ENCODE results near the gene PRKCH.

PRKCH gene

GRCh38 chr14:61542848-61543790, 221.7 kb downstream of the PRKCH start:
- no peak for ATAC-seq

GRCh38 chr14:61543946-61544345, 222.6 kb downstream of the PRKCH start:
- ATAC-seq: no peak
- TF ChIP-seq TOX (CRISPR knock-in tag; IDR thresholded peaks at IDR 0.05; ENCODE audit: borderline replicate concordance) (no peak), OSR1 (CRISPR knock-in tag; IDR thresholded peaks at IDR 0.05) (no peak), ZNF70 (CRISPR knock-in tag; IDR thresholded peaks at IDR 0.05) (no peak), ZFP3 (CRISPR knock-in tag; IDR thresholded peaks at IDR 0.05) (no peak), CSDC2 (CRISPR knock-in tag; IDR thresholded peaks at IDR 0.05) (no peak), ZFP30 (CRISPR knock-in tag; IDR thresholded peaks at IDR 0.05) (no peak), TSHZ2 (CRISPR knock-in tag; IDR thresholded peaks at IDR 0.05) (no peak), POU6F1 (CRISPR knock-in tag; IDR thresholded peaks at IDR 0.05; ENCODE audit: borderline replicate concordance, low read depth) (no peak)

More at GRCh38 chr14:61542848-61543790, 221.7 kb downstream of the PRKCH start:
- TF ChIP-seq ZFP3 (CRISPR knock-in tag; IDR thresholded peaks at IDR 0.05) (no peak), CSRNP3 (CRISPR knock-in tag; IDR thresholded peaks at IDR 0.05) (no peak), ESRRG (CRISPR knock-in tag; IDR thresholded peaks at IDR 0.05) (no peak), TOX (CRISPR knock-in tag; IDR thresholded peaks at IDR 0.05; ENCODE audit: borderline replicate concordance) (no peak), ARNTL (CRISPR knock-in tag; IDR thresholded peaks at IDR 0.05; ENCODE audit: borderline replicate concordance, low read depth) (no peak), OSR1 (CRISPR knock-in tag; IDR thresholded peaks at IDR 0.05) (no peak)

GRCh38 chr14:61544448-61545330, 223.3 kb downstream of the PRKCH start:
- ATAC-seq: no peak
- TF ChIP-seq ZFP30 (CRISPR knock-in tag; IDR thresholded peaks at IDR 0.05) (no peak), PPARA (CRISPR knock-in tag; IDR thresholded peaks at IDR 0.05; ENCODE audit: borderline replicate concordance) (no peak), ARNTL (CRISPR knock-in tag; IDR thresholded peaks at IDR 0.05; ENCODE audit: borderline replicate concordance, low read depth) (no peak), SNAI2 (CRISPR knock-in tag; IDR thresholded peaks at IDR 0.05) (no peak), ISL1 (CRISPR knock-in tag; IDR thresholded peaks at IDR 0.05) (no peak), PATZ1 (CRISPR knock-in tag; IDR thresholded peaks at IDR 0.05; ENCODE audit: borderline replicate concordance) (no peak), TSHZ2 (CRISPR knock-in tag; IDR thresholded peaks at IDR 0.05) (no peak), CSRNP3 (CRISPR knock-in tag; IDR thresholded peaks at IDR 0.05) (no peak), RARB (CRISPR knock-in tag; IDR thresholded peaks at IDR 0.05) (no peak), CSDC2 (CRISPR knock-in tag; IDR thresholded peaks at IDR 0.05) (no peak), ZC3H10 (CRISPR knock-in tag; IDR thresholded peaks at IDR 0.05) (no peak), ZFP3 (CRISPR knock-in tag; IDR thresholded peaks at IDR 0.05) (no peak), ZNF565 (CRISPR knock-in tag; conservative IDR thresholded peaks at IDR 0.05; ENCODE audit: low read depth) (no peak), OSR1 (CRISPR knock-in tag; IDR thresholded peaks at IDR 0.05) (no peak), TOX (CRISPR knock-in tag; IDR thresholded peaks at IDR 0.05; ENCODE audit: borderline replicate concordance) (no peak)

Data from SK-N-SH treated with all-trans-retinoic acid at 6 μM for 48 hours (cell line).